Kidney epithelial cell (primary cell): ENCODE data around the gene ARRDC4. TPM values are rescaled to one million over a fixed set of nuclear protein-coding genes. Genes with fewer than 3 reads are reported as not detected.

Source experiments
- DNase-seq: peaks from one replicate; pipeline ENCODE4 v3.0.0-alpha.2; 2010; ENCODE audit warnings: low read depth
- H3K27me3 ChIP-seq: 2 replicates; pipeline ENCODE4 v1.6.0; 2011; ENCODE audit warnings: low read length; ENCODE audit not compliant: control insufficient read depth, insufficient read depth
- H3K36me3 ChIP-seq: 2 replicates; pipeline ENCODE4 v1.5.1; 2011; ENCODE audit warnings: low read length; ENCODE audit not compliant: control insufficient read depth, insufficient read depth
- H3K4me3 ChIP-seq: 2 replicates; pipeline ENCODE4 v1.5.1; 2011; ENCODE audit warnings: low read depth, mild to moderate bottlenecking, control low read depth, low read length
- total RNA-seq: library from RNA; depleted of rRNA; stranded (reverse); fragments of >200 nt; gene quantifications from 2 replicates; pipeline ENCODE4 v1.2.3, GENCODE V29; 2015
- TF ChIP-seq, protein P1 (sequence below): IDR thresholded peaks from 2 replicates; pipeline ENCODE4 v1.5.1; 2011; ENCODE audit warnings: mild to moderate bottlenecking, moderate library complexity, low read length, control low read depth, inconsistent platforms; ENCODE audit not compliant: insufficient read depth, poor library complexity, severe bottlenecking

Gene ARRDC4
- total RNA-seq, 1 donor from 2014 or later = 4.4 TPM

DNA sequence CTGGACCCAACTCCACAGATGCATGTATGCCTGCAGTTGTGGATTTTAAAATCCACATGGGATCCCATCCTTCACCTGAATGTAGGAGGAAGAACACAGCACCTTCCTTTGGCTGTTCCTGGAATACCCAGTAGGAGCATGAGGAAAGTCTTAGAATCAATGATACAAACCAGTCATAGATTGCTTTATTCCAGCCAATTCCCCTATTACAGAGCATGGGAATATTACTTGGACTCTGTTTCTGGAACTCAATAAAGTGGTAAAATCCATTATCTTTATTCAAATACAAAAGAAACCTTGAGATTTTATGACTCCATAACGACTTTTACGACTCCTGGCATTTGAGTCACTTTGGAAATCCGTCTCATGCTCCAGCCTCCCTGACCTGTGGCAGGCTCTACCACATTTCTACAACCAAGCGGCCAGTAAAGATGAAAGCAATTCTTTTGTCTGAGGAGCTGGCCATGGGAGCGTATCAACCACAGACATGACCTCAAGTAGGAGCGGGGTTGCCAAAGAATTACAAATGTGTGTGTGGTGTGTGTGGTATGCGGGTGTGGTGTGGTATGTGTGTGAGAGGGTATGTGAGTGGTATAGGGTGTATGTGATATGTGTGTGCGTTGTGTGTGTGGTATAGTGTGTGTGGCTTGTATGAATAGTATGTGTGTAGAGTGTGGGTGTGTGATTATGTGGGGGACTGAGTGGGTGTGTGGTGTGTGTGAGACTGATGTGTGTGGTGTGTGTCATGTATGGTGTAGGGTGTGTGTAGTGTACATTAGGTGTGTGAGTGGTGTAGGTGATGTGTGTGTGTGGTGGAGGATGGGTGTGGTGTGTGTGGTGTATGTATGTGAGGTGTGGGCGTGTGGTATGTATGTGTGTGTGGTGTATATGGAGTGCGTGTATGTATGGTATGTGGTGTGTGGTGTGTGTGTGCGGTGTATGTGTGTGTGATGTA is 40.0 kb downstream of the ARRDC4 start:
- DNase-seq = peak; percentile 96
- no peaks in the 10 kb centered on the region for H3K27me3 ChIP-seq
- no peaks in the 10 kb centered on the region for H3K36me3 ChIP-seq
- H3K4me3 ChIP-seq = no peak overlapping the region
- TF ChIP-seq, protein P1, sequence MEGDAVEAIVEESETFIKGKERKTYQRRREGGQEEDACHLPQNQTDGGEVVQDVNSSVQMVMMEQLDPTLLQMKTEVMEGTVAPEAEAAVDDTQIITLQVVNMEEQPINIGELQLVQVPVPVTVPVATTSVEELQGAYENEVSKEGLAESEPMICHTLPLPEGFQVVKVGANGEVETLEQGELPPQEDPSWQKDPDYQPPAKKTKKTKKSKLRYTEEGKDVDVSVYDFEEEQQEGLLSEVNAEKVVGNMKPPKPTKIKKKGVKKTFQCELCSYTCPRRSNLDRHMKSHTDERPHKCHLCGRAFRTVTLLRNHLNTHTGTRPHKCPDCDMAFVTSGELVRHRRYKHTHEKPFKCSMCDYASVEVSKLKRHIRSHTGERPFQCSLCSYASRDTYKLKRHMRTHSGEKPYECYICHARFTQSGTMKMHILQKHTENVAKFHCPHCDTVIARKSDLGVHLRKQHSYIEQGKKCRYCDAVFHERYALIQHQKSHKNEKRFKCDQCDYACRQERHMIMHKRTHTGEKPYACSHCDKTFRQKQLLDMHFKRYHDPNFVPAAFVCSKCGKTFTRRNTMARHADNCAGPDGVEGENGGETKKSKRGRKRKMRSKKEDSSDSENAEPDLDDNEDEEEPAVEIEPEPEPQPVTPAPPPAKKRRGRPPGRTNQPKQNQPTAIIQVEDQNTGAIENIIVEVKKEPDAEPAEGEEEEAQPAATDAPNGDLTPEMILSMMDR = no peak

DNA sequence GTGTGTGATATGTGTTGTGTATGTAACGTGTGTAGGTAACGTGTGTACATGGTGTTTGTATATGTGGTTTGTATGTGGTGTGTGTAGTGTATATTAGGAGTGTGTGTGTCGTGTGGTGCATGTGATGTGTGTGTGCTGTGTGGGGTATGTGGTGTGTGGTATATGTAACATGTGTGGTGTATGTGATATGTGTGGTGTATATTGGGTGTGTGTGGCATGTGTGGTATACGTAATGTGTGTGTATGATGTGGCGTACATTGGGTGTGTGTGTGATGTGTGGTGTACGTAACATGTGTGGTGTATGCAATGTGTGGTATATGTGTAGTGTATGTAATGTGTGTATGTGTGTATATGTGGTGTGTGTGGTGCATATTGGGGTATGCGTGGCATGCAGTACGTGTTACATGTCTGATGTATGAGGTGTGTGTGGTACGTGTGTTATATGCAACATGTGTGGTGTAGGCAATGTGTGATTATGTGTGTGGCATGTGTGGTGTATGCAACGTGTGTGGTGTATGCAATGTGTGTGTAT is 41.2 kb downstream of the ARRDC4 start:
- Histone ChIP-seq H3K27me3 (no peaks in the 10 kb centered on the region), H3K4me3 (no peak overlapping the region), H3K36me3 (no peaks in the 10 kb centered on the region)
- DNase-seq = no peak
- TF ChIP-seq, protein P1 = no peak

DNA sequence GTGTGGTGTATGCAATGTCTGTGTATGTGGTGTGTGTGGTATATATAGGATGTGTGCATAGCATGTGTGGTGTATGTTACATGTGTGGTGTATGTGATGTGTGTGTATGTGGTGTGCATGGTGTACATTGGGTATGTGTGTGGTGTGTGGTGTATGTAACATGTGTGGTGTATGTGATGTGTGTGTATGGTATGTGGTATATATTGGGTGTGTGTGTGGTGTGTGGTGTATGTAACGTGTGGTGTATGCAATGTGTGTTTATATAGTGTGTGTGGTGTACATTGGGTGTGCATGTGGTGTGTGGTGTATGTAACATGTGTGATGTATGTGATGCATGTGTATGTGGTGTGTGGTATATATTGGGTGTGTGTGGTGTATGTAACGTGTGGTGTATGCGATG is 41.9 kb downstream of the ARRDC4 start:
- no peak for DNase-seq
- H3K36me3 ChIP-seq = no peaks in the 10 kb centered on the region
- H3K27me3 ChIP-seq = no peaks in the 10 kb centered on the region
- H3K4me3 ChIP-seq = no peak overlapping the region
- TF ChIP-seq, protein P1 = no peak

DNA sequence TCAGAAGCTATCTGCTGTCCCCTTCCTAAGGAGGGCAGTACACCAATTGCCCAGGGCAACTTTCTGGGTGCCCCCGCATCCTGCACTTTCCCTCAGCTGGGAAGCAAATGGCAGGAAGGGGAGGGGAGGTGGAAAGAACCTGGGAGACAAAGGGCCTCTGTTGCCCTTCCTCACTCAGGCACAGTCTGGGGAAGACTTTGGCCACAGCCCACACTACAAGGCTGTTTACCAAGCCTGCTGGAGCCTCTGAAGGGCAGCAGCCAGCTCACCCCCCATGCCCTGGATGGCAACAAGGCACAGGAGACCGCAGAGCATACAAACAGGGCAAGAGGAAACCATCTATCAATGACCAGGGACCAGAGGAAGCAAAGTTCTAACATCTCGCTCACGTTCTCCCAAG is 42.4 kb downstream of the ARRDC4 start:
- DNase-seq = no peak
- no peaks in the 10 kb centered on the region for H3K36me3 ChIP-seq
- TF ChIP-seq, protein P1 = no peak

DNA sequence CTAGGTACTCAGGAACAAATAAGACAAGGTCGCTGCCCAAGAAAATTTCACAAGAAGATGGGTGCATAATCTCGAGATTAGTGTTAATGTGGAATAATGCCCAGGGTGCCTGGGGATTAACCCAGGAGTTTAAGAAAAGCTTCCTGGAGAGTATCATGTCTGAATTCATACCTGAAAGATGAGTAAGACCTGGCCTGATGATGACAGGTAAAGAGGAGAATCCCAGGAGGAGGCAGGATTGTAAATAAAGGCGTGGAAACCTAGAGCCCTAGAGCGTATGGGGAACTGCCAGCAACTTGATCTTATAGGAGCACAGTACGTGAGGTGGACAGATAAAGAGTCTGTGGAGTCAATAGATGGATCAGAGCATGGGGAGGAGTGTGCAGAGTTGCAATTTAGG is 43.0 kb downstream of the ARRDC4 start:
- Histone ChIP-seq H3K4me3 (no peak overlapping the region), H3K27me3 (no peaks in the 10 kb centered on the region), H3K36me3 (no peaks in the 10 kb centered on the region)
- TF ChIP-seq, protein P1 = no peak
- DNase-seq = no peak

More for the DNA sequence above, 42.4 kb downstream of the ARRDC4 start:
- H3K27me3 ChIP-seq = no peaks in the 10 kb centered on the region
- no peak overlapping the region for H3K4me3 ChIP-seq
